VCaP (cell line): Measurements from ENCODE around the gene MAU2.
"Not testable (repeated sequence)": the region's sequence is repeated elsewhere in the genome, so short reads cannot be mapped to it uniquely, and the experiment has no call there.

ENCODE experiments used
- H3K27ac ChIP-seq: fragments of 450-650 bp; 2 replicates; pipeline ENCODE4 v1.5.1; 2017
- TF ChIP-seq, protein P1 (sequence below): fragments of 450-650 bp; conservative IDR thresholded peaks from 2 replicates; pipeline ENCODE4 v1.5.1; 2017; ENCODE audit warnings: mild to moderate bottlenecking, moderate library complexity

Gene MAU2

DNA sequence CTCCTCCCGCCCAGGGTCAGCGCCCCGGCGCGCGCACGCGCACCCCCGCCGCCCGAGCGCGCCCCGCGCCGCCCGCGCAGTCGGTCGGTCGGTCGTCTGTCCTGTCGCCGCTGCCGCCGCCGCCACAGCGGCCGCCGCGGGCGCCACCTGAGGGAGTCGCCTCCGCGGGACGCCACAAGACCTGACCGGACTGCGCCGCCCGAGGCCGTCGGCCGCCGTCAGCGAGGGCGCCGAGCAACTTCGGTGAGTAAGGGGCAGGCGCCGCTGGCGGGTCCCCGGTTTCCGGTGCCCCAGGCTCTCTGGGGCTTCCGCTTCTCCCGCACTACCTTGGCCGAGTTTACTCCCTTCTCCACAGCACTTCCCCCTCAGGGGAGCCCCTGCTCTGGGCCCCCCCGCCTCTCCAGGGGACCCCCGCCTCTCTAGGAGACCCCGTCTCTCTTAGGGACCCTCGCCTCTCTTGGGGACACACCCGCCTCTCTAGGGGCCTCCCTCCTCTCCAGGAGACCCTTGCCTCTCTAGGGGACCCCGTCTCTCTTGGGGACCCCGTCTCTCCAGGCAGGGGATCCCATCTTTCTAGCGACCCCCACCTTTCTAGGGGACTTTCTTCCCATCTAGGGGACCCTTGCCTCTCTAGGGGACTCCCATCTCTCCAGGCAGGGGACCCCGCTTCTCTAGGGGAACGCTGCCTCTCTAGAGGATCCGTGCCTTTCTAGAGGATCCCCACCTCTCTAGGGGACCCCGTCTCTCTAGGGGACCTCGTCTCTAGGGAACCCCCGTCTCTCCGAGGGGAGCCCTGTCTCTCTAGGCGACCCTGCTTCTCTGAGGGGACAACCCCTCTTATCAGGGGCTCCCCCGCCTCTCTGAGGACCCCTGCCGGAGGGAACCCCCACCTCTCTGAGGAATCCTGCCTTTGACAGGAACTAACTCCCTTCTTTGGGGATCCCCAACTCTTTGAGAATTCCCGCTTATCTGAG is 65.6 kb downstream of the MAU2 start:
- peak overlapping the region; percentile 71 for H3K27ac ChIP-seq
- TF ChIP-seq, protein P1, sequence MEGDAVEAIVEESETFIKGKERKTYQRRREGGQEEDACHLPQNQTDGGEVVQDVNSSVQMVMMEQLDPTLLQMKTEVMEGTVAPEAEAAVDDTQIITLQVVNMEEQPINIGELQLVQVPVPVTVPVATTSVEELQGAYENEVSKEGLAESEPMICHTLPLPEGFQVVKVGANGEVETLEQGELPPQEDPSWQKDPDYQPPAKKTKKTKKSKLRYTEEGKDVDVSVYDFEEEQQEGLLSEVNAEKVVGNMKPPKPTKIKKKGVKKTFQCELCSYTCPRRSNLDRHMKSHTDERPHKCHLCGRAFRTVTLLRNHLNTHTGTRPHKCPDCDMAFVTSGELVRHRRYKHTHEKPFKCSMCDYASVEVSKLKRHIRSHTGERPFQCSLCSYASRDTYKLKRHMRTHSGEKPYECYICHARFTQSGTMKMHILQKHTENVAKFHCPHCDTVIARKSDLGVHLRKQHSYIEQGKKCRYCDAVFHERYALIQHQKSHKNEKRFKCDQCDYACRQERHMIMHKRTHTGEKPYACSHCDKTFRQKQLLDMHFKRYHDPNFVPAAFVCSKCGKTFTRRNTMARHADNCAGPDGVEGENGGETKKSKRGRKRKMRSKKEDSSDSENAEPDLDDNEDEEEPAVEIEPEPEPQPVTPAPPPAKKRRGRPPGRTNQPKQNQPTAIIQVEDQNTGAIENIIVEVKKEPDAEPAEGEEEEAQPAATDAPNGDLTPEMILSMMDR, result no peak

DNA sequence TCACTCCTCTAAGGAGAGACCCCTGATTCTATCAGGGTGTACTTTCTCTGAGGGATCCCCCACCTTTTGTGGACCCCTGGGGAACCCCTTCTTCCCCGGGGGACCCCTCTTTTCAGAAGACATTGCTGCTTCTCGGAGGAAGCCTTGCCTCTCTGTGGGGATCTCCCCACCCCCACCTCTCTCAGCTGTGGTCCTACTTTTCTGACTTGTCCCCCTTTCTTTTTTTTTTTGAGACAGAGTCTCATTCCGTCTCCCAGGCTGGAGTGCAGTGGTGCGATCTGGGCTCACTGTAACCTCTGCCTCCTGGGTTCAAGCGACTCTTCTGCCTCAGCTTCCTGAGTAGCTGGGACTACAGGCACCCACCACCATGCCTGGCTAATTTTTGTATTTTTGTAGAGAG is 66.5 kb downstream of the MAU2 start:
- H3K27ac ChIP-seq, result no peak overlapping the region
- TF ChIP-seq, protein P1, result no peak

DNA sequence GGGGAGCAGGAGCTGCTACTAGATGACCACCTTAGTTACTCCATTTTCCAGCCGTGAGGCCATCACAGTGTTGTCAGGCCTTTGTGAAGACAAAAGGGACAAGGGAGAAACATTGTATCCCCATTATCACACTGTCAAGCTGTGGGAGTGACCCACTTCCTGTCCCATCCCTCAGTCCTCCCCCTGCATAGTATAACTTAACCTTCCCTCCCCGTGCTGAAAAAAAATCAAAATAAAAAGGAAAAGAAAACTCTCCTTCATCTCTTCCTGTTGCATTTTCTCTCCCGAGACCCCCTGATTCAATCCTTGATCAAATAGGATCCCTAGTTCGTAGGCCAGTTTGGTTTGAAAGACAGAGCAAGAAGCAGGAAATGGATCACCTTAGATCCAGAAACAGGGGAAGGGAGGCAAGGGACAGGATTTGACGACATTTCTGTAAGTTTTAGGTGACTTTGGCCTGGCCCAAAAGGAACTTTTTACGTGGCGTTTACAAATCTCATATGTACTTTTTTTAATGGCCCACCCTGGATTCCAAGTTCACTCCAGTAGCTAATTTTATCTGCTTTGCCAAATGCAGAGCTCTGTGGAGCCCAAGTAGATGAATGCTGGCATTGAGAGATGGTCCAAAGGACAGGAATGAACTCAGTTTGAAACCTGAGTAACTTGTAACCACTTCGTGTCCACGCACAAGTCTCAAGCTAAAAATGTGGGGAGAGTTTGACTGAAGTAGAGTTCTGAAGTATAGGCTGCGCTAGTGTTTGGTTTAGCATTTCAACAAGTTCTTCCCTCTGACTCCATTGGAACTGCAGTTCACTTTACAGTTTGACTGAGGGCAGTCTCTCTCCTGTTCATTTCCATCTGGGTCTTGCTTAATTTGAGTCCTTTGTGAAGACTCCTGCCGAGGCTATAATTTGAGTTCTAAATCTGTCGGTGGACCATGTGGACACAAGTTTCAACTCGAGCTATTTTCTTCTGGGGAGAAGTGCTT is 68.2 kb downstream of the MAU2 start:
- TF ChIP-seq, protein P1, result no peak

DNA sequence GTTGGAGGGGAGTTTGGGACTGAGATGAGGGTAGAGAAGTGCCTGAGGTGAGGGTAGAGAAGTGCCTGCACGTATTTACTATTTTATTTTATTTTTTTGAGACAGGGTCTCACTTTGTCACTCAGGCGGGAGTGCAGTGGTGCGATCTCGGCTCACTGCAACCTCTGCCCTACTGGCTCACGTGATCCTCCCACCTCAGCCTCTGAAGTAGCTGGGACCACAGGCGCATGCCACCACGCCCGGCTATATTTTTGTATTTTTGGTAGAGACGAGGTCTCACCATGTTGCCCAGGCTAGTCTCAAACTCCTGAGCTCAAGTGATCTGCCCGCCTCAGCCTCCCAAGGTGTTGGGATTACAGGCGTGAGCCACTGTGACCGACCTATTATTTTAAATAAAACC is 69.1 kb downstream of the MAU2 start:
- not testable (repeated sequence) for H3K27ac ChIP-seq

More for the DNA sequence above, 68.2 kb downstream of the MAU2 start:
- no peak overlapping the region for H3K27ac ChIP-seq

DNA sequence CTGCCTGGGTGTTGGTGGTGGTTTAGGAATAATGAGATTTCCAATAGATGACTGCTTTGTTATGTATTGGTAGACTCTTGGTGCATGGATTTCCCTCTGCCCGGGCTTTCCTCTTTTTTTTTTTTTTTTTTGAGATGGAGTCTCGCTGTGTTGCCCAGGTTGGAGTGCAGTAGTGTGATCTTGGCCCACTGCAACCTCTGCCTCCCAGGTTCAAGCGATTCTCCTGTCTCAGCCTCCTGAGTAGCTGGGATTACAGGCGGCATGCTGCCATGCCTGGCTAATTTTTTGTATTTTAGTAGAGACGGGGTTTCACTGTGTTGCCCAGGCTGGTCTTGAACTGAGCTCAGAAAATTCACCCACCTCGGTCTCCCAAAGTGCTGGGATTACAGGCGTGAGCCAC is 73.7 kb downstream of the MAU2 start:
- not testable (repeated sequence) for H3K27ac ChIP-seq

DNA sequence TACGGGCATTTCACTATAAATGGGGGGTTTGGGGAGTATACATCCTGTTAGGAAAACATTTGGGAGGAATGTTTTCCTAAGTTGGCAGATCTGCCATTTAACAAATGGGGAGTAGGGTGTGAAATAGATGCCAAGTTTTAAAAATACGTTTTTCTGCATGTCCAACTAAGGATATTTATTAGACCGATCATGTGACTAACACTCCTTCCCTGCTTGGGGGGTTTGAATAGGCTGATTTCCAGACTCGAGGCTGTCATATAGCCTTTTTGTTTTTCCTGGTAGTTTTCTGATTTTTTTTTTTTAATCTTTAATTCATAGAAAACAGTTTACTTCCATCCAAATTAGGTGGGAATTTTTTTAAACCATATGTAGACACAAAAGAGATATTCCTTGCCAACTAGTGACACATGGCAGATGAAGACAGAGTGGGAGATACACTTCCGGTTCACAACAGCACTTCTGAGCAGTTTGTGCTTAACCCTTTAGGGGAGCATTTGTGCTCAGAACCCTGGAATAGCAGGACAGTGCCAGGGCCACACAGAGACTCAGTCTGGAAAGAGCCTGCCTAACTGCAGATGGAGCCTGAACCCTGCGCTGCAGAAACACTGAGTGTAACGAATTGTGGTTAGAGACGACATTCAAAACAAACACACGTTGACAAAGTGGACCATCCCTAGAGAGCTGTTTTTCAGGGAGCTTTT is 79.3 kb downstream of the MAU2 start:
- TF ChIP-seq, protein P1, result no peak
- H3K27ac ChIP-seq, result no peak overlapping the region

DNA sequence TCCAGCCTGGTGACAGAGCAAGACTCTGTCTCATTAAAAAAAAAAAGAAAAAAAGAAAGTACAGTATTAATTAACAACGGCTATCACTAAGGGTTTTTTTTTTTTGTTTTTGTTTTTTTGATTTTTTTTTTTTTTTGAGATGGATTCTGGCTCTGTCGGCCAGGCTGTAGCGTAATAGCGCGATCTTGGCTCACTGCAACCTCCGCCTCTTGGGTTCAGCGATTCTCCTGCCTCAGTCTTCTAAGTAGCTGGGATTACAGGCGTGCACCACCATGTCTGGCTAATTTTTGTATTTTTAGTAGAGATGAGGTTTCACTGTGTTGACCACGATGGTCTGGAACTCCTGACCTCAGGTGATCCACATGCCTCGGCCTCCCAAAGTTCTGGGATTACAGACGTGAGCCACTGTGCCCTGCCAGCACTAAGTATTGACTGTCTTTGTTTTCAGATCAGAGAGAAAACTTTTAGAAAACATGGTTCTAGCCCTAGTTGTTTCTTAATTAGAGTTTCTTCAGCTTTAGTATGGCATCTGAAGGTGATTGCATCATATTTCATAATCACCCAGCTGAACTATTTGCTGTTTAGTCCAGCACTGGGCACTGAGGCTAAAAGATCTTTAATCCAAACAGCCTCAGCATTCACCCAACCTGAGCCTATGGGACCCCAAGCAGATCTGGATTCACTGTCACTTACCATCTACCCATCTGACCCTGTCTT is 82.2 kb downstream of the MAU2 start:
- TF ChIP-seq, protein P1, result no peak
- H3K27ac ChIP-seq, result no peak overlapping the region
